IPS-18c (cell line): ENCODE results near the gene COL4A4.

ENCODE experiments used
- H3K4me3 ChIP-seq: 2 replicates; pipeline ENCODE4 v1.7.0; 2013; ENCODE audit warnings: low read depth, mild to moderate bottlenecking, low read length, moderate library complexity; ENCODE audit not compliant: insufficient read depth
- H3K9me3 ChIP-seq: one replicate; pipeline ENCODE4 v1.6.1; 2013; ENCODE audit warnings: mild to moderate bottlenecking, low read length, moderate library complexity; ENCODE audit not compliant: control insufficient read depth, insufficient read depth

COL4A4 gene

DNA sequence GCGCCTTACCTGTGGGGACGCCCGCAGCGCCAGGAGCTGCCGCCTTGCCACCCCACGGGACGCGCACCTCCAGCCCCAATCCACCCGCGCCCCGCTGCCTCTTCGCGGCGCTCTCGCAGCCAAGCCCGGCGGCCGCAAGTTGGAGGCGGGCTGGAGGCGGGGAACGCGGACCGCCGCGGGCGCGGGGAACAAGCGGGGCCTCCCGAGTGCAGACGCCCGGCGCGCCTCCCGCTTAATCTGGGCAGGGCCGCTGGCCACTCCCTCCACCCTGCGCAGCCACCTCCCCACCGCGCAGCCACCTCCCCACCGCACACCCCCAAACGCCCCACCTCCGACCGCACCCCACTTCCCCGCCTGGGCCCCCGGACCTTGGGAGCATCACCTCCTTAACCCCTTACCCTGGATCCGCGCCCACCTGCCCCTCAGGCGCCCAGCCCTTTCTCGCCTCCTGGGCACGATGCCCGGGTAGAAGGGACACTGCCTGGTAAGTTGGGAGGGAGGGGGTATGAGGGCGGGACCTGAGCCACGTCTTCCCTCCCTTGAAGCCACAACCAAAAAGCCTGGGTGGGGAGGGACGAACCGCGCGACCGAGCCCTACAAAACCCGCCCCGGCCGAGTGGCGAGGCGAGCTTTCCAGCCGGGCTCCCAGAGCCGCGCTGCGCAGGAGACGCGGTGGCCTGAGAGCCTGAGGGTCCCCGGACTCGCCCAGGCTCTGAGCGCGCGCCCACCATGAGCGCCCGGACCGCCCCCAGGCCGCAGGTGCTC, at the start of gene COL4A4, which contains the start of gene COL4A3:
TSS of gene COL4A4 (minus strand) at position 208 of the 765 bp plus-strand sequence. CDS start 16,722 bp downstream, outside the sequence.
TSS of gene COL4A3 (plus strand) at position 627 of the 765 bp plus-strand sequence. CDS start at position 730, 103 bp downstream.
- H3K9me3 ChIP-seq = no peaks in the 10 kb centered on the region
- peak within 1 kb of the TSS; percentile 71 for H3K4me3 ChIP-seq

DNA sequence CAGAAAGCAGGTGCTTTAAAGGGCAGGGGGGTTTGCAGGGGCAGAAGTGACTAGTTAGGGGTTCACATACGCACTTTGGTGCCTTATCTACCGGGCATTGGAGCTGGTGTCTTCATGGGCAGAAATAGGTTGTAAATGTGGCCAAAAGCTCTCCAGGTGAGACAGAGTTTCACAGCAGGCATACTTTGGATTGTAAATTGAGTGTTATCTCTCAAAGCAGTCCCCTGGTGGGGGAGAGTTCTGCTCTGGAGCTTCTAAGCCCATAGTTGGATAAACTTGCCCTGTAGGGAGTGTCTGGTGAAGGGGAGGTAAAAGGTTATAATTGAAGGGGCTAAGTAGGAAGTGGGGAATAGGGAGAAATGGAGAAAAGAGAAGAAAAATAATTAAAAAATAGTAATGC, 43.6 kb upstream of the COL4A4 start:
- Histone ChIP-seq H3K9me3 (peaks cover 2% of the 10 kb centered on the region), H3K4me3 (no peak overlapping the region)

DNA sequence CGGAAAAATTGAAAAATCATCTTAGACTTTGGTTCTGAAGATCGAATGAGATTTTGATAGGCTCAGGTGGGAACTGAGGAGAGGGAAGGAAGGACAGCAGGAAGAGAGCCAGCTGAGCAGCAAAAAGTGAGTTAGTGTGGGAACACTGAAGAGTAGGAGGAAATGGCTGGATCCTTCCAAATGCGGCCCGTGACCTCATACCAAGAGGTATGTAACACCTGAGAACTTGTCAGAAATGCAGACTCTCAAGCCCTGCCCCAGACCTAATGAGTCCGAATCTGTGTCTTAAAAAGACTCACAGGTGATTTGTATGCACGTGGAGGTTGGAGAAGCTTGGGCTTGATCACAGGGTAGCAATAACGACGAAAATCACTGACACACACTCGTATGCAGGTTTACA, 42.4 kb upstream of the COL4A4 start:
- Histone ChIP-seq H3K4me3 (no peak overlapping the region), H3K9me3 (peaks cover 2% of the 10 kb centered on the region)

DNA sequence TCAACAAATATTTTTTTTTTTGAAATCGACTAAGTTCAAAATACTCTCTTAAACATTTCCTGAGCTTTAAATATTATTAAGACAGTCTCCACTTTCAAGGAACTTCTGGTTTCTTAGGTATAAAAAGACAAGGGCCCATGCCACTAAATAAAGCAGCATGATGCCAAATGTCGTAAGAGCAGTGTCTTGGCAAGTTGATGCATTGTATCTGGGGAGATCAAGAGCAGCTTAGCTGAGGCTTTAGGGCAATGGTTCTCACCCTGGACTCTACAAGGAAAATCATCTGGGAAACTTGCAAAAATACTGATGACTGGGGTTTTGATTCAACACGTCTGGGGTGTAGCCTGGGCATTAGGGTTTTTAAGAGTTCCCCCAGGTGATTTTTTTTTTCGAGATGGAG, 41.7 kb upstream of the COL4A4 start:
- no peak overlapping the region for H3K4me3 ChIP-seq
- H3K9me3 ChIP-seq = peaks cover 2% of the 10 kb centered on the region

DNA sequence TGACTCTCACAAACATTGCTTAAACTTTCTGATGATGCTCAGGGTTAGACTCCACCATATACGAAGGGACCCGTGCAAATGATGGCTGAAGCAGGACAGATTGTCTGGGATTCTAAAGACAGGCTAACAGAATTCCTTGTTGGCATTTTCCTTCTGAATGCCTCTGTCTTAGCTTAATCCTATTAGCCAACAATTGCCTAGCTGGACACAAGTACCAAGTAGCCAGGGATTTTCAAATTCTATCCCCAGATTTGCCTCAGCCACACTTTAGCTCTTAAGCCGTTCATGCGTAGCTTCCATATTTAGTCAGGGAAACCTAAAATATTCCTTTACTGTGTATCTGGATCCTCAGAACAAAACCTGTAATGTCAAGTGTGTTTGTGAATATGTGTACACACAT, 40.4 kb upstream of the COL4A4 start:
- peaks cover 1% of the 10 kb centered on the region for H3K9me3 ChIP-seq
- no peak overlapping the region for H3K4me3 ChIP-seq

DNA sequence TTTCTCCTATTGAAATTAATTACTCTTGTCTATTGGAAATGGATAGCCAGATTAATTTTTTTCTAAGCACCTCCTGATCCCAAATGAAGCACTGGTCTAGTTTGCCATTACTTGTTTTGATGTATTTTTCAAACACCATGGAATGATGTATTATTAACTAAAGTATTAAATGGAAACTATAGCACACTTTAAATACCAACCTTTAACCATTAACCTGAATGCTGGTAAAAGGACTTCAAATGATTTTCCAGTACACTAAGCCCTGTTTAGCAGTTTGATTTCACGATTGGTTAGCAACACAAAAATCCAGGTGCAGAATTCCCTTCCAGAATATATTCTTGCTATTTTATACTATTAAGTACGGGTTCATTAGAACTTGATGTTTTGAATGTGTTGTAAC, 37.8 kb upstream of the COL4A4 start:
- Histone ChIP-seq H3K9me3 (no peaks in the 10 kb centered on the region), H3K4me3 (no peak overlapping the region)

DNA sequence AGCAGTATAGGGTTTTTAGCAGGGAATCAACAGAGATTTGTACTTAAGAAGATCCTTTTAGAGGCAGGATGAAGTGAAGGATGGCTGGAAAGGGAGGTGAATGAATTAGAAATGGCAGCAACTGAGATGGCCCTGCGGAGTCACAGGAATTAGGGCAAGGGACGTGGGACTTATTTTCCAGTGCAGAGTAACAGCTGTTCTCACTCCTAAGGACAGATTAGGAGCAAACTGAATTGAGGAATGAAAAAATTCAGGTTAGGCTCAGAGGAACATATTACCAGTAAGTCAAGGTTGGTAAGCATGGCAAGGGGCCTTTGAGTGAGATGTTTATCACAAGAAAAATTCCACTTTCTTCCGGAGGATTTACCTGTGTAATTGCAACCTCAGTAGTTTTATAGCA, 34.9 kb upstream of the COL4A4 start:
- H3K4me3 ChIP-seq = no peak overlapping the region
- no peaks in the 10 kb centered on the region for H3K9me3 ChIP-seq

DNA sequence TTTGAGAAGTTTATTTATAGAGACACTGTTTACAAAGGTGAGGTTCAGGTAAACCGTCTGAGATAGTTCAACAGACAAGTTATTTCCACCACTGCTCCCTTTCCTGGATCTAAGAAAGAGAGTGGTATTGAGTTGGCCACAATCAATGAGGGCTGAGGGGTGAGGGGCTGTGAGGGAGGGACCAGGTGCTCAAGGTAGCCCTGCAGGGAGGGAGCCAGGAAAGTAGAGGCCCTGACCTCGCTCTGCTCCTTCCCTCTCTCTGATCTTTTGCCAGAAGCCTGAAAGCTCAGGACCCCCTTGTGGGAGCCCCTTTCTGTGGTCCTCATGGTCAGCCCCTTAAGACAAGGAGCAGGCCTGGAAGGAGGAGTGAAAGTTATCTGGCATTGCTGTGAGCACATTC, 30.2 kb upstream of the COL4A4 start:
- Histone ChIP-seq H3K9me3 (no peaks in the 10 kb centered on the region), H3K4me3 (no peak overlapping the region)

DNA sequence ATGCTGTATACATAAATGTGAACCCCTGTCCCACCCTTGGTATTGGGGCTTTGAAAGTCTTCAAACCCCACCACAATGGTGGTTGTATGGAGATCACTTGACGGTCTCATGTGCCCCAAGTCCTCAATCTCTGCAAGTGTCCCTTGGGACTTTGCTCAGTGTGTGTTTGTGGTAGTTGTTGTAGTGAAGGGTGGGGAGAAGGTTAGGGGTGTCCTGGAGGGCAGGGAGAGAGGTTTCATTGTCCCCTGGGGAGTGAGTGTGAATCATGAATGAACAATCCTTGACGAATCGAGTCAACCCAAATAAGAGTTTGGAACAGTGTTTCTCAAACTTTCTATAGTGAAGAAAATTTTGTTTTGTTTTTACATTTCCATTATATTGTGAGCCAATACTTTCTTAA, 28.5 kb upstream of the COL4A4 start:
- H3K4me3 ChIP-seq = no peak overlapping the region

DNA sequence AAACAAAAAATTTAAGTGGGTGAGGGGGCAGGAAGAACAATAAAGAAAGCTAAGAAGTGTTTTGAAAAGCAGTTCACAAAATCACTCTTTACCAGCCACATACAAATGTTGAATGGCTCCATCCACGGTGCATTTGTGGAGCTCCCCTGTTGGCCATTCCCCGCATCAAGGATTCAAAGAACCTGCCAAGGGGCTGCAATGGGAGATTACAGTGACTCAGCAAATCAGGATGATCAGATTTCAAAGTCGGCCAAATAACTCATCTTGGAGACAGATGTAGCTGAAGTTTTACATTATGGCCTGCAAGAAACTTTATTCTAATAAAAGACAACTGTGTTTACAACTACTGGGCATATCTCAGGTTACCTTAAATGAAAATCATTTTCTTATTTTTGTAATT, 27.4 kb upstream of the COL4A4 start:
- Histone ChIP-seq H3K4me3 (no peak overlapping the region), H3K9me3 (no peaks in the 10 kb centered on the region)

More for the DNA sequence above, 28.5 kb upstream of the COL4A4 start:
- H3K9me3 ChIP-seq = no peaks in the 10 kb centered on the region

DNA sequence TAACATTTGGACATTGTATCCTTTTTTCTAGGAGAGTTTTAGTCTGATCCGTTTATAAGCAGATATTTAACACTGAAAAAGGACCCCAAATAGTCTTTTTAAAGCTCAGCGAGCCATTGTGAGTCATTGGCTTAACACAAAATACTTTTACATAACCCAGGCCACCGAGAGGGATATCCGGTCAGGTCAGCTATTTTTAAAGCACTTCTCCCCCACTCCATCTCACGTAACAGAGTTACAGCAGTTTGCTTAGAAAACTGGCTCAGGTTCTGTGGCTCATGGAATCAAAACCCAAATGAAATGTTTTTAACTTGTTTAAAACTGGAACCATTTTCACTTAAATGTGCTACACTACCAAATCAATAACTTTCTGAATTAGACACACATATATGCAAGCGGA, 24.3 kb upstream of the COL4A4 start:
- no peak overlapping the region for H3K4me3 ChIP-seq
- H3K9me3 ChIP-seq = no peaks in the 10 kb centered on the region

DNA sequence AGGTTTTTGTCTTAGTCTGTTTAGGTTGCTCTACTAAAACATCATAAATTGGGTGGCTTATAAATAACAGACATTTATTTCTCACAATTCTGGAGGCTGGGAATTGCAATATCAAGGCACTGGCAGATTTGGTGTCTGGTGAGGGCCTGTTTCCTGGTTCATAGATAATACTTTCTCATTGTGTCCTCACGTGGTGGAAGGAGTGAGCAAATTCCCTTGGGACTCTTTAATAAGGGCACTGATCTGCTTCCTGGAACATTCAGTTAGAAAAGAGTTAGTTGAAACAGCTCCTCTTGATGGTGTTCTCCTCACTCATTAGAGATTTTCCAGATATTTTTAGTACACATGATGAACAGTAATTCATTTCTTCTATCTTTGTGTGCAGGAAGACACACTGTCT, 22.7 kb upstream of the COL4A4 start:
- no peaks in the 10 kb centered on the region for H3K9me3 ChIP-seq
- no peak overlapping the region for H3K4me3 ChIP-seq

DNA sequence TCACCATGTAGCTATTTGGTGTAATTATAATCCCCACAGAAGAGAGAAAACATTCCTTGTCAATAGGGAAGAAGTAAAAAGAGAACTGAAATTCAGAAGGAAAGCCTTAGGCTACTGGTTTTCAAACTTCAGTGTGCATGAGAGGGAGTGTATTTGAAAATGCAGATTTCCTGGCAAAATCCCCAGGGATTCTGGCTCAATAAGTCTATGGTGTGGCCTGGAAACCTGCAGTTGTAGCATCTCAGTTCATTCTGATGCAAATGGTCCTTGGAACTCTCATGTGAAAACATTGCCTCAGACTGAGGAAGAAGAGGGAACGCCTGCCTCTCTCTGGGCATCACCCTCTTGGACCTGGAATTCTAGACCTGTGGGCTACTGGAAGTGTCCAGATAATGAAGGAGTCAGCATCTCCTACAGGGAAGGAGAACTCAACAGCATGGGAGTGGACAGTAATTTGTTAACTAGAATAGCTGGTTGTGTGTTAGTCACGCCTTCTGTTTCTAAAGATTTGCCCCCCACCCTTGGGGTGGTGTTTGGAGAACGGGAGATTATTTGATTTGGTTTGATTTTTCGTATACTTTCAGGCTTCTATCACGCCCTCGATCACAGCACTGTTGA, 21.7 kb upstream of the COL4A4 start:
- Histone ChIP-seq H3K4me3 (no peak overlapping the region), H3K9me3 (no peaks in the 10 kb centered on the region)

DNA sequence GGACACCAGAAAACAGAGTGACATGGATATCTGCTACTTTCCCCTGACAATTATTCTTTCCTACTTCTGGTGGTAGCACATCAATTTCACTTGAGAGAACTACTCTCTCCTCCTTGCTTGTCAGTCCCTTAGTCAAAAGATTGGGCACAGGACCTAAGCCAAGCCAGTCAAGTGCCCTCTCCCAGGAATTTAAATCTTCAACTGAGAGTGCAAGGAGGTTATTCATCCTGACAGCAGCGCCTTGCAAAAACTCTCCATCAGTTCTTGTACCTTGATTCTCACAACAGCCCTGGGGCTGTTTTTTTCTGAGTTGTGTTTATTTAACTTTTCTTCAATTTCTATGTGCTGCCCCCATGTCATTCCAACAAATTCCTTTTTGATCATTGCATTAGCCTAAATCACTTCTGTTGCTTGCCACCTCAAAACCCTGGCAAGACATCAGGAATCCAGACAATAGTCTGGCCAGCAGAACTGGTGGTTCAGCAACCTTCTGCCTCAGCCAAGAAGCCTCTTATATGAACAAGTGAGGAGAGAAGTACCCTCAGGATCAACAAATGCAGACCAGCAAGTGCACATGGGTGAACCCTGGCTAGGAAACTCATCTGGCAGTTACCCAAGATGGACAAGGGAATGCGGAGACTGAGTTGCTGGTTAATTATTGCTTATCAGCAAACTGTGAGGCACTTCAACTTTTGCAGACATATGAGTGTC, 19.8 kb upstream of the COL4A4 start:
- Histone ChIP-seq H3K9me3 (no peaks in the 10 kb centered on the region), H3K4me3 (no peak overlapping the region)

DNA sequence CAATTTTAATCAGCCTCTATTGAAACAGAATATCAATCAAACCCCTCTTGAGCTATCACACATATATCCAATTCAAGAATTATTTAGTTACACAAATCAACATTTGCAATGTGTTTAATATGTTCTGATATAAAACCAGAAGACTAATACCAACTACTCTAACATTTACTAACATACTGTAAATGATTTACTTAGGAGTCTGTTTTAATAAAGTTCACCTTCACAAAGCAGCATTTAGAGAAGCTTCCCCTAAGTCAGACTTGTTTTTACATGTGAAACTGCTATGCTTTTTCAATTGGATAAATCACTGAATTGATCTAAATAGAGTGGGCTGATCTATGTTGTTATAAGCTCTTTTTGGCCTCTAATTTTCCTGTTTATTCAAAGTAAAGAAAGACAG, 18.8 kb upstream of the COL4A4 start:
- no peak overlapping the region for H3K4me3 ChIP-seq

DNA sequence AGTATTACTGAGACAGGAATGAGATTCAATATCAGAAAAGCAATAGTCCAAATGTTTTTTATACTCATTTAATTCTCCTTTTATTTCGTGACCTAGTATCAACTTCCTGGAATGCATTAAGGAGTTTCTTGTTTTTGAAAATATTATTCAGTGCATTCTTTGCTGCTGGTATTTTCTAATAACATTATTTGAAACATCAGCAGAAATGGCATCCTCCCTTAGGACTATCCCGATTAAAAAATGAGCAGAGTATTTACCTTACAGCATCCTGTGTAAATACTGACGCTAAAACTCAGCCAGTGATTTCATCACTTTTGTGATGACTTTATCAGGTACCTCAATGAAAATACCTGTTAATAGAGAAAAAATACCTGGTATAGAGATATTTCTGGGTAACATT, 16.8 kb upstream of the COL4A4 start:
- Histone ChIP-seq H3K4me3 (no peak overlapping the region), H3K9me3 (no peaks in the 10 kb centered on the region)

More for the DNA sequence above, 18.8 kb upstream of the COL4A4 start:
- H3K9me3 ChIP-seq = no peaks in the 10 kb centered on the region

DNA sequence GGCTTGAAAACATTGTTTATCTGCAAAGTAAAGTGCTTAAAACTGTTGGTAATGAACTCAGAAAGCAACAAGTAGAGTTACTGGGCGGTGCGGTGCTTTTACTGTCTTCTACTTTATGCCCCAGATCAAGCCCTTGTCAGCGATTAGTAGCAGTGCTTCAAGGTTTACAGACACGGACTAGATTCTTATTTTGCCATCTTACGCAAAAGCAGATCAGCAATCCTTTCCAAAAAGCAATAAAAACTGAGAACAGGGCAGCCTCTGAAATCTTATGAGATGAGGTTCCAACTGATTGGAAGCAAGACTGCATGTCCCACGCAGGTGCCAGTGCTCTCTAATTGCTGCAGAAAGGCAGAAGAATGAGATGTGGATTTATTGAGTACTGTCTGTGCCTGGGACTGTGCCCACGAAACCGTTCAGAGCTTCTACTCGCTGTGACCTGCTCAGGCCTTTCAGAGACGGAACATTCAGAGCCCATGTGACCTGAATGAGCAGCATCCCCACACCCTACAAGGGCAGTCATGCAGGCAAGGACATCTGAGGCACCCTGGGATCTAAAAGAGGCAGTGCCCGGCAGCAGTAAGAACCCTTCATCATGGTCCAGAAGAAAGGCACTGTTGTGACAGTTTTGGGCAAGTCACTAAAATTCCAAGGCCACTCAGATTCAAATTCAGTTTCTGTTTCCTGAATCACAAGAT, 16.1 kb upstream of the COL4A4 start:
- Histone ChIP-seq H3K9me3 (no peaks in the 10 kb centered on the region), H3K4me3 (no peak overlapping the region)
